NCI-H510A treated with DMSO at 0.1 percent for 48 hours (cell line): ENCODE data around the gene TRPV3.
"Not testable (repeated sequence)": the region's sequence is repeated elsewhere in the genome, so short reads cannot be mapped to it uniquely, and the experiment has no call there.

ENCODE experiments used
- DNase-seq: peaks from one replicate; lab custom pipeline; 2025; lab: John Stamatoyannopoulos, UW

The TRPV3 gene

GRCh38 chr17:3524024-3524423 is 33.6 kb downstream of the TRPV3 start:
- DNase-seq = no peak

- DNase-seq = not testable (repeated sequence)
These were observed 38.1 kb downstream of the TRPV3 start for GRCh38 chr17:3519472-3519871.

- DNase-seq = no peak
These were observed 42.7 kb downstream of the TRPV3 start for GRCh38 chr17:3514873-3515272.

- not testable (repeated sequence) for DNase-seq
These were observed 43.4 kb downstream of the TRPV3 start for GRCh38 chr17:3514167-3514566.

- no peak for DNase-seq
These were observed 44.1 kb downstream of the TRPV3 start for GRCh38 chr17:3513305-3514035.

- no peak for DNase-seq
These were observed 45.0 kb downstream of the TRPV3 start for GRCh38 chr17:3512505-3513171.

GRCh38 chr17:3511852-3512504 is 45.6 kb downstream of the TRPV3 start:
- no peak for DNase-seq

- no peak for DNase-seq
These were observed 47.5 kb downstream of the TRPV3 start for GRCh38 chr17:3510090-3510489.

GRCh38 chr17:3507869-3508268 is 49.7 kb downstream of the TRPV3 start:
- DNase-seq = no peak

- no peak for DNase-seq
These were observed 50.5 kb downstream of the TRPV3 start for GRCh38 chr17:3507071-3507470.

- no peak for DNase-seq
These were observed 51.6 kb downstream of the TRPV3 start for GRCh38 chr17:3506054-3506453.

- DNase-seq = no peak
These were observed 52.6 kb downstream of the TRPV3 start for GRCh38 chr17:3505008-3505407.

GRCh38 chr17:3503285-3503684 is 54.3 kb downstream of the TRPV3 start:
- no peak for DNase-seq

GRCh38 chr17:3502466-3502865 is 55.1 kb downstream of the TRPV3 start:
- DNase-seq = no peak

- no peak for DNase-seq
These were observed 56.3 kb downstream of the TRPV3 start for GRCh38 chr17:3501344-3501743.

GRCh38 chr17:3497101-3497500 is 60.5 kb downstream of the TRPV3 start:
- DNase-seq = no peak

- DNase-seq = no peak
These were observed 72.0 kb downstream of the TRPV3 start for GRCh38 chr17:3485481-3486068.

- no peak for DNase-seq
These were observed 74.8 kb downstream of the TRPV3 start for GRCh38 chr17:3482852-3483251.

- no peak for DNase-seq
These were observed 77.6 kb downstream of the TRPV3 start for GRCh38 chr17:3479988-3480387.

GRCh38 chr17:3475812-3476610 is 81.6 kb downstream of the TRPV3 start, which contains the start of gene ASPA:
Gene ASPA (plus strand): TSS chr17:3475997. CDS start chr17:3476160, 163 bp downstream.
- DNase-seq = no peak

GRCh38 chr17:3475251-3475685 is 82.3 kb downstream of the TRPV3 start:
- DNase-seq = no peak

- DNase-seq = no peak
These were observed 83.4 kb downstream of the TRPV3 start for GRCh38 chr17:3474212-3474611.
